ENCODE measurements around the gene MAP4K4.

DNA sequence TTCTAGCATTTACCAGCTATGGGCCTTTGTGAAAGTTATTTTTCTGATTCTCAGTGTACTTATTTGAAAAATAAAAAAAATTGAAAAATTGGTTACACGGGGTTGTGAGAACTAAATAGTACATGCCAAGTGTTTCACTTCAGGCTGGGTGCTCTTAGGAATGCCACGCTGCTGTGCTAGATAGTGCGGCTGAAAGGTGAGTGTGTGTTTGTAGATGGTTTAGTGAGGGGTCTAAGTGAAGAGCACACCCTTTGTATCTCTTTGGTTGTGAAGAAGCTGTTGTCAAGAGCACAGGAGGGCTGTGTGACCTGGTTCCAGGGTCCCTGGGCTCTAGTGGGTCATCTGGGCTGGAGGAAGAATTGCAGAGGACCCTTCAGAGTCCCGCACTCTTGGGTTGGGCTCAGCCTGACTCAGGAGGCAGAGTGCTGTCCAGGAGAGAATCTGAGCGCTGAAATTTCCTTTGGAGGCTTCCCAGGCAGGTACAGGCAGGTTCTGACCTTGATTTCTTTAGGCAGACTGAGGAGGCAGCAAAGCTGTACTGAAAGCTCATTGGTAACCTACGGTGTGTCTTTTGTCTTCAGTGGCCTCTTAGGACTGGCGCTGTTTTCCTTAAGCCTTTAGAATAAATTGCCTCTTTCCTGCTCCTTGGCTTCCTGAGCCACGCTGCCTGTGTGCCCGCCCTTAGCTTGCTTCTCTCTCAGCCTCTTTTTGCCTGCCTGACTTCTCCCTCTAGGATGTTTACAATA is 44.4 kb downstream of the MAP4K4 start:
- no peak for TF ChIP-seq EZH2 (IDR thresholded peaks at IDR 0.05; ENCODE audit: low read length, unreplicated experiment)
- TF ChIP-seq, protein P1, sequence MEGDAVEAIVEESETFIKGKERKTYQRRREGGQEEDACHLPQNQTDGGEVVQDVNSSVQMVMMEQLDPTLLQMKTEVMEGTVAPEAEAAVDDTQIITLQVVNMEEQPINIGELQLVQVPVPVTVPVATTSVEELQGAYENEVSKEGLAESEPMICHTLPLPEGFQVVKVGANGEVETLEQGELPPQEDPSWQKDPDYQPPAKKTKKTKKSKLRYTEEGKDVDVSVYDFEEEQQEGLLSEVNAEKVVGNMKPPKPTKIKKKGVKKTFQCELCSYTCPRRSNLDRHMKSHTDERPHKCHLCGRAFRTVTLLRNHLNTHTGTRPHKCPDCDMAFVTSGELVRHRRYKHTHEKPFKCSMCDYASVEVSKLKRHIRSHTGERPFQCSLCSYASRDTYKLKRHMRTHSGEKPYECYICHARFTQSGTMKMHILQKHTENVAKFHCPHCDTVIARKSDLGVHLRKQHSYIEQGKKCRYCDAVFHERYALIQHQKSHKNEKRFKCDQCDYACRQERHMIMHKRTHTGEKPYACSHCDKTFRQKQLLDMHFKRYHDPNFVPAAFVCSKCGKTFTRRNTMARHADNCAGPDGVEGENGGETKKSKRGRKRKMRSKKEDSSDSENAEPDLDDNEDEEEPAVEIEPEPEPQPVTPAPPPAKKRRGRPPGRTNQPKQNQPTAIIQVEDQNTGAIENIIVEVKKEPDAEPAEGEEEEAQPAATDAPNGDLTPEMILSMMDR (conservative IDR thresholded peaks at IDR 0.05; ENCODE audit: low read depth, low read length) = no peak
- TF ChIP-seq EZH2phosphoT487 (IDR thresholded peaks at IDR 0.05; ENCODE audit: borderline replicate concordance, low read length) = no peak

Measured in PC-3 (cell line).